ENCODE measurements around the gene HAPLN3.

Gene HAPLN3

GRCh38 chr15:88849376-88850072 lies 45.8 kb downstream of the HAPLN3 start:
- Histone ChIP-seq H3K9ac (ENCODE audit: low read length) (no peak overlapping the region), H3F3A (ENCODE audit: insufficient read depth, low read length) (no peaks in the 10 kb centered on the region), H4K20me1 (ENCODE audit: insufficient read depth, low read length) (no peaks in the 10 kb centered on the region), H3K27ac (ENCODE audit: low read length) (no peak overlapping the region), H3K27me3 (replicated peaks; ENCODE audit: insufficient read depth, low read length) (no peaks in the 10 kb centered on the region), H2AFZ (ENCODE audit: low read length) (no peak overlapping the region), H3K36me3 (replicated peaks; ENCODE audit: insufficient read depth, low read length) (no peaks in the 10 kb centered on the region), H3K9me2 (replicated peaks; ENCODE audit: insufficient read depth, low read length) (no peaks in the 10 kb centered on the region), H3K9me3 (replicated peaks; ENCODE audit: insufficient read depth, low read length) (no peaks in the 10 kb centered on the region), H3K4me1 (ENCODE audit: low read length) (no peaks in the 10 kb centered on the region), H3K79me2 (ENCODE audit: low read length) (no peaks in the 10 kb centered on the region), H3K4me2 (ENCODE audit: low read depth, low read length) (no peak overlapping the region), H3K4me3 (ENCODE audit: low read length) (no peak overlapping the region)
- DNase-seq = no peak
- TF ChIP-seq EZH2phosphoT487 (IDR thresholded peaks at IDR 0.05; ENCODE audit: low read length) (no peak), CTCF (IDR thresholded peaks at IDR 0.05; ENCODE audit: low read length) (no peak), EZH2 (optimal IDR thresholded peaks at IDR 0.05; ENCODE audit: low read depth, low read length) (no peak)

GRCh38 chr15:88848203-88848602 lies 47.1 kb downstream of the HAPLN3 start:
- H3K79me2 ChIP-seq (ENCODE audit: low read length) = no peaks in the 10 kb centered on the region
- H3K4me2 ChIP-seq (ENCODE audit: low read depth, low read length) = no peak overlapping the region
- H3F3A ChIP-seq (ENCODE audit: insufficient read depth, low read length) = no peaks in the 10 kb centered on the region
- H2AFZ ChIP-seq (ENCODE audit: low read length) = no peak overlapping the region
- no peak overlapping the region for H3K27ac ChIP-seq (ENCODE audit: low read length)
- TF ChIP-seq EZH2phosphoT487 (IDR thresholded peaks at IDR 0.05; ENCODE audit: low read length) (no peak), CTCF (IDR thresholded peaks at IDR 0.05; ENCODE audit: low read length) (no peak), EZH2 (optimal IDR thresholded peaks at IDR 0.05; ENCODE audit: low read depth, low read length) (no peak)
- H3K4me1 ChIP-seq (ENCODE audit: low read length) = no peaks in the 10 kb centered on the region
- H3K27me3 ChIP-seq (replicated peaks; ENCODE audit: insufficient read depth, low read length) = no peaks in the 10 kb centered on the region
- no peak overlapping the region for H3K9ac ChIP-seq (ENCODE audit: low read length)
- no peak overlapping the region for H3K4me3 ChIP-seq (ENCODE audit: low read length)
- H3K9me2 ChIP-seq (replicated peaks; ENCODE audit: insufficient read depth, low read length) = no peaks in the 10 kb centered on the region
- H3K9me3 ChIP-seq (replicated peaks; ENCODE audit: insufficient read depth, low read length) = no peaks in the 10 kb centered on the region
- H3K36me3 ChIP-seq (replicated peaks; ENCODE audit: insufficient read depth, low read length) = no peaks in the 10 kb centered on the region
- no peak for DNase-seq
- H4K20me1 ChIP-seq (ENCODE audit: insufficient read depth, low read length) = no peaks in the 10 kb centered on the region

- Histone ChIP-seq H4K20me1 (ENCODE audit: insufficient read depth, low read length) (no peaks in the 10 kb centered on the region), H3K4me2 (ENCODE audit: low read depth, low read length) (no peak overlapping the region), H3K9me2 (replicated peaks; ENCODE audit: insufficient read depth, low read length) (no peaks in the 10 kb centered on the region), H3K27ac (ENCODE audit: low read length) (no peak overlapping the region), H3K4me1 (ENCODE audit: low read length) (no peaks in the 10 kb centered on the region), H2AFZ (ENCODE audit: low read length) (no peak overlapping the region), H3K9me3 (replicated peaks; ENCODE audit: insufficient read depth, low read length) (no peaks in the 10 kb centered on the region), H3F3A (ENCODE audit: insufficient read depth, low read length) (no peaks in the 10 kb centered on the region), H3K27me3 (replicated peaks; ENCODE audit: insufficient read depth, low read length) (no peaks in the 10 kb centered on the region), H3K9ac (ENCODE audit: low read length) (no peak overlapping the region), H3K4me3 (ENCODE audit: low read length) (no peak overlapping the region), H3K36me3 (replicated peaks; ENCODE audit: insufficient read depth, low read length) (no peaks in the 10 kb centered on the region), H3K79me2 (ENCODE audit: low read length) (no peaks in the 10 kb centered on the region)
- TF ChIP-seq EZH2phosphoT487 (IDR thresholded peaks at IDR 0.05; ENCODE audit: low read length) (no peak), EZH2 (optimal IDR thresholded peaks at IDR 0.05; ENCODE audit: low read depth, low read length) (no peak), CTCF (IDR thresholded peaks at IDR 0.05; ENCODE audit: low read length) (no peak)
- no peak for DNase-seq
These were observed 48.2 kb downstream of the HAPLN3 start for GRCh38 chr15:88847144-88847543.

Measured in MM.1S (cell line).